SU-DHL-6 (cell line): ENCODE results near the gene TMEM108.

Experiments used
- CTCF ChIP-seq: fragments of 200-600 bp; sonication (generic); IDR thresholded peaks from one replicate; pipeline ENCODE4 v1.5.1; 2017; ENCODE audit warnings: antibody characterized with exemption, mild to moderate bottlenecking, low read length, moderate library complexity; ENCODE audit not compliant: insufficient read depth, poor library complexity, severe bottlenecking
- EZH2phosphoT487 ChIP-seq: fragments of 200-600 bp; sonication (generic), shearing (Covaris generic); conservative IDR thresholded peaks from 2 replicates; pipeline ENCODE4 v1.6.1; 2018; ENCODE audit warnings: mild to moderate bottlenecking, antibody characterized with exemption, low read length, moderate library complexity, mixed read lengths

- TF ChIP-seq CTCF: no peak
- TF ChIP-seq EZH2phosphoT487: no peak
These were observed 363.4 kb downstream of the TMEM108 start for GRCh38 chr3:133401374-133402135.
